A673 (cell line): ENCODE results near the gene TMEM81. TPM values are rescaled to one million over a fixed set of nuclear protein-coding genes. Genes with fewer than 3 reads are reported as not detected.

Experiments
- BruUV-seq: library from RNA; stranded (reverse); fragments of 400-500 nt; replicated peaks from 2 replicates; lab custom pipeline; 2021; lab: Mats Ljungman, UMichigan
- CTCF ChIA-PET: fragments of 300-600 bp; sonication (Branson Sonifier 250); formaldehyde crosslinking; loops from one replicate; lab custom pipeline; 2022; ENCODE audit warnings: antibody characterized with exemption; lab: Charles Lee
- POLR2A ChIA-PET: fragments of 300-600 bp; sonication (Branson Sonifier 250); formaldehyde crosslinking; loops from one replicate; lab custom pipeline; 2022; ENCODE audit warnings: antibody characterized with exemption; ENCODE audit not compliant: low non-redundant PET; lab: Charles Lee
- DNase-seq: peaks from one replicate; pipeline ENCODE4 v3.0.0-alpha.2; 2015; ENCODE audit warnings: low spot score
- H3K27ac ChIP-seq: fragments of 200-600 bp; sonication (generic); 2 replicates; pipeline ENCODE4 v1.5.1; 2016; ENCODE audit warnings: mixed run types, low read depth, mild to moderate bottlenecking, mixed read lengths, antibody characterized with exemption, low read length; ENCODE audit not compliant: poor library complexity, severe bottlenecking
- H3K27me3 ChIP-seq: fragments of 200-600 bp; sonication (generic); replicated peaks from 2 replicates; pipeline ENCODE4 v1.6.1; 2017; ENCODE audit warnings: mixed run types, low read depth, mild to moderate bottlenecking, mixed read lengths, antibody characterized with exemption, low read length; ENCODE audit not compliant: insufficient read depth, poor library complexity
- H3K36me3 ChIP-seq: fragments of 200-600 bp; sonication (generic); 2 replicates; pipeline ENCODE4 v1.6.1; 2016; ENCODE audit warnings: mixed run types, mild to moderate bottlenecking, mixed read lengths, antibody characterized with exemption, low read length; ENCODE audit not compliant: insufficient read depth, poor library complexity, severe bottlenecking
- H3K4me1 ChIP-seq: fragments of 200-600 bp; sonication (generic); 2 replicates; pipeline ENCODE4 v1.6.1; 2017; ENCODE audit warnings: mixed run types, mild to moderate bottlenecking, mixed read lengths, antibody characterized with exemption, low read length; ENCODE audit not compliant: insufficient read depth, poor library complexity, severe bottlenecking
- H3K4me3 ChIP-seq: fragments of 200-600 bp; sonication (generic); 2 replicates; pipeline ENCODE4 v1.5.1; 2016; ENCODE audit warnings: low read depth, mixed run types, mild to moderate bottlenecking, mixed read lengths, low read length; ENCODE audit not compliant: poor library complexity, severe bottlenecking
- H3K9me3 ChIP-seq: fragments of 200-600 bp; sonication (generic); 2 replicates; pipeline ENCODE4 v1.6.1; 2016; ENCODE audit warnings: mixed run types, low read depth, mild to moderate bottlenecking, mixed read lengths, antibody characterized with exemption, low read length; ENCODE audit not compliant: poor library complexity, severe bottlenecking
- EZH2 ChIP-seq: fragments of 200-600 bp; sonication (generic); IDR thresholded peaks from 2 replicates; pipeline ENCODE4 v1.6.1; 2017; ENCODE audit warnings: borderline replicate concordance, low read depth, mild to moderate bottlenecking, mixed read lengths, antibody characterized with exemption, low read length; ENCODE audit not compliant: poor library complexity, severe bottlenecking
- intact Hi-C: fragments of 100-400 bp; cut with micrococcal nuclease; formaldehyde crosslinking; loops from one replicate; pipeline ENCODE4 v1.10.0; 2022; ENCODE audit not compliant: unreplicated experiment
- total RNA-seq: library from RNA; stranded (reverse); gene quantifications from 2 replicates; pipeline ENCODE4 v1.2.3, GENCODE V29; 2021
- TF ChIP-seq, protein P1 (sequence below): fragments of 300-800, 200-600 bp; sonication (generic); conservative IDR thresholded peaks from 2 replicates; pipeline ENCODE4 v1.5.1; 2017; ENCODE audit warnings: low read depth, mild to moderate bottlenecking, antibody characterized with exemption, low read length, moderate library complexity, mixed read lengths

The TMEM81 gene
- total RNA-seq, 1 experiment from 2014 or later, result 5.4 TPM

DNA sequence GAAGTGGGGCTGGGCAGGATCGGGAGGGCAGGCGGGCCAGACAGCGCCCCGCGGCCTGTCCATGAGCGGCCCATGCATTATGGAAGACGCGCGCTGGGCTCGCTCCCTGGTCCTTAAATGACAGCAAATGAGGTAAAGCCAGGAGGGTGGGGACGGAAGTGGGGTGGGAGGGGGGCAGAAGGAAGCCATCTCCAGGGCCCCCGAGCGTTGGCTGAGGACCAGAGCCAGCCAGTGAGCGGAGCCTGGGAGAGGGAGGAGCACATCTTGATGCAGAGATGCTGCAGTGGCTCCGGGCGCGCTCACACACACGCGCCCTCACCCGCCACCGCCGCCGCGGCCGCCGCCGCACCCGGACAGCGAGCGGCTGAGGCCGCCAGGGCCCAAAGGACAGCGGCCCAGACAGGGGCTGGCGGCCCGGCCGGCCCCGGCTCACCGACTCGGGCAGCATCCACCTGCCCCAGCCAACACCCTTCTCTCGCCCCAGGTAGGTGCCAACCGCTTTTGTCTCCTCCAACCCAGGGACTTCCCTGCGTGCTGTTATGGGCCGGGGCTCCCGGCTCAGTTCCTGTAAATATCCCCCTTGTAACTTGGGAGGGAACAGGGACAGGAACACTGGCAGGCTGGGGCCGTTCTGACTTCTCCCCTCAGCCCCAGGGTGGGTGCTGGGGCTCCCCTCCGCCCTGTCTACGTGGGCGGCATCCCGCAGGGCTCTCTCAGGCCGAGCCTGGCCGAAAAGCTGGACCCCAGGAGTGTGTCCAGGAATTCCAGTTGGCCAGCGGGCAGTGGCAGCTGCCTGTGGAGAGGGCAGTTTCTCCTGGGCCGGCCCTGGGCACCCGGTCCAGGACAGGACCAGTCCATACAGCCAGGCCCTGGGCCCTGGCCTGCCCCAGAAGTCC is 41.1 kb downstream of the TMEM81 start, which contains the start of gene CNTN2:
Gene CNTN2 (plus strand): TSS at position 302 of the 896 bp plus-strand sequence. CDS start 9,974 bp downstream, outside the sequence.
- Histone ChIP-seq H3K9me3 (no peaks in the 10 kb centered on the region), H3K36me3 (no peaks in the 10 kb centered on the region), H3K27me3 (peaks cover 79% of the 10 kb centered on the region), H3K4me1 (no peaks in the 10 kb centered on the region), H3K27ac (no peak within 1 kb of the TSS), H3K4me3 (no peak within 1 kb of the TSS)
- ChIA-PET CTCF (interaction anchor here (0.8 kb wide), 1 partner anchor 54 kb away, joined by 3 read pairs; no protein-coding TSS in a partner anchor), POLR2A (no interaction called here)
- no peak for TF ChIP-seq EZH2
- TF ChIP-seq, protein P1, sequence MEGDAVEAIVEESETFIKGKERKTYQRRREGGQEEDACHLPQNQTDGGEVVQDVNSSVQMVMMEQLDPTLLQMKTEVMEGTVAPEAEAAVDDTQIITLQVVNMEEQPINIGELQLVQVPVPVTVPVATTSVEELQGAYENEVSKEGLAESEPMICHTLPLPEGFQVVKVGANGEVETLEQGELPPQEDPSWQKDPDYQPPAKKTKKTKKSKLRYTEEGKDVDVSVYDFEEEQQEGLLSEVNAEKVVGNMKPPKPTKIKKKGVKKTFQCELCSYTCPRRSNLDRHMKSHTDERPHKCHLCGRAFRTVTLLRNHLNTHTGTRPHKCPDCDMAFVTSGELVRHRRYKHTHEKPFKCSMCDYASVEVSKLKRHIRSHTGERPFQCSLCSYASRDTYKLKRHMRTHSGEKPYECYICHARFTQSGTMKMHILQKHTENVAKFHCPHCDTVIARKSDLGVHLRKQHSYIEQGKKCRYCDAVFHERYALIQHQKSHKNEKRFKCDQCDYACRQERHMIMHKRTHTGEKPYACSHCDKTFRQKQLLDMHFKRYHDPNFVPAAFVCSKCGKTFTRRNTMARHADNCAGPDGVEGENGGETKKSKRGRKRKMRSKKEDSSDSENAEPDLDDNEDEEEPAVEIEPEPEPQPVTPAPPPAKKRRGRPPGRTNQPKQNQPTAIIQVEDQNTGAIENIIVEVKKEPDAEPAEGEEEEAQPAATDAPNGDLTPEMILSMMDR, result no peak
- no TSS peak for BruUV-seq
- intact Hi-C loops, result no loop called here
- DNase-seq, result no peak

DNA sequence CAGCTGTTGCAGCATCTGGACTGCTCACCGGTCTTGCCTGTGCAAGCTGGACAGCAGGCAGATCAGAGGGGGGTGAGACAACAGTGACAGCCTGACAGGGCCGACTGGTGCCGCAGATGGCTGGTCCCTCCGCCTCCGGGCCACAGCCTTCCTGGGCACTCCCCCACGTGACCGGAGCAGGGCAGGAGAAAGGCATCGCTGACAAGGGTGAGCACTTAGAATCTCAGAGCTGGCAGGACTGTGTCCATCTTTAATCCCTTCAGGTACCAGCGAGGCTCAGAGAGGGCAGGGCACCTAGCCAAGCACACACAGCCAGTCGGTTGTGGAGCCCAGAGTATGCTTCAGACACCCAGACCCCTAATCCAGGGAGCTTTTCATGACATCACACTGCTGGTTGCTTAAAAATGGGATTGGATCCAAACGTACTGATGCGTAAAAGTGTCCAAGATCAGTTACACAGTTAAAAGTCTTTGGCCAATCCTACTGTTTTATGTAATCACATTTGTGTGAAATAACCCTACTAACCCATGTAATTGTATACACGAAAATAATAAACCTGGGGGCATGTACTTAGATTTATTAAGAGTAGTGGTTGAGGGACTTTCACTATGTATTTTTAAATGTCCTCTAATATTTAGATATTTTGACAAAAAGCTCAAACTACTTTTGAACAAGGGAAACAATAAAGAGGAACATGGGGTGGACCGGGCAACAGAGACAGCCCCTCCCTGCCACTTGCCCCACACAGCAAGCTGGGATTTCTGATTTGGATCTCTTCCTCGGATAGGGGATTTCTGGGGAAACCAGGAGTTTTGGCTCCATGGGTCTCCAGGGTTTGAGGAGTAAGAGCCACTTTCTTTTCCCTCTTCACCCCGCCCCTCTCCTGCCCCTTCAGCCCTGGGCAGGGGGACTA is 42.0 kb downstream of the TMEM81 start:
- H3K27me3 ChIP-seq, result peaks cover 79% of the 10 kb centered on the region
- H3K4me3 ChIP-seq, result no peak overlapping the region
- no peak overlapping the region for H3K27ac ChIP-seq
- TF ChIP-seq, protein P1, result no peak
- TF ChIP-seq EZH2, result no peak
- ChIA-PET CTCF (interaction anchor here (1.5 kb wide), 1 partner anchor 19 kb away, joined by 4 read pairs; no protein-coding TSS in a partner anchor), POLR2A (no interaction called here)
- DNase-seq, result no peak
- H3K9me3 ChIP-seq, result no peaks in the 10 kb centered on the region
- H3K36me3 ChIP-seq, result no peaks in the 10 kb centered on the region
- intact Hi-C loops, result no loop called here
- no peaks in the 10 kb centered on the region for H3K4me1 ChIP-seq
- BruUV-seq, result no TSS peak

GRCh38 chr1:205041001-205041715 is 43.1 kb downstream of the TMEM81 start:
- H3K4me3 ChIP-seq, result no peak overlapping the region
- no TSS peak for BruUV-seq
- H3K4me1 ChIP-seq, result no peaks in the 10 kb centered on the region
- H3K27me3 ChIP-seq, result peaks cover 72% of the 10 kb centered on the region
- no peaks in the 10 kb centered on the region for H3K9me3 ChIP-seq
- H3K27ac ChIP-seq, result no peak overlapping the region
- intact Hi-C loops, result no loop called here
- POLR2A ChIA-PET, result no interaction called here
- CTCF ChIA-PET, result interaction anchor here (0.6 to 1.5 kb wide), 2 partner anchors 20 to 52 kb away, joined by 3 to 4 read pairs; no protein-coding TSS in a partner anchor
- H3K36me3 ChIP-seq, result no peaks in the 10 kb centered on the region
- no peak for DNase-seq
- TF ChIP-seq, protein P1, result no peak
- TF ChIP-seq EZH2, result no peak
